OCI-LY1 (cell line): ENCODE data around the gene RAD51B.

Source experiments
- H2AFZ ChIP-seq: fragments of 200-600 bp; sonication (generic), shearing (Covaris generic); 2 replicates; pipeline ENCODE4 v1.6.0; 2014; ENCODE audit warnings: antibody characterized with exemption, mild to moderate bottlenecking, low read length
- H3F3A ChIP-seq: fragments of 200-600 bp; sonication (generic), shearing (Covaris generic); 2 replicates; pipeline ENCODE4 v1.6.0; 2014; ENCODE audit warnings: mild to moderate bottlenecking, antibody characterized with exemption, low read length, moderate library complexity; ENCODE audit not compliant: insufficient read depth
- H3K27ac ChIP-seq: fragments of 200-600 bp; sonication (generic); 2 replicates; pipeline ENCODE4 v1.5.1; 2014; ENCODE audit warnings: low read length, mixed run types, mild to moderate bottlenecking, low read depth; ENCODE audit not compliant: poor library complexity, severe bottlenecking
- H3K27me3 ChIP-seq: fragments of 200-600 bp; sonication (generic); 2 replicates; pipeline ENCODE4 v1.6.0; 2014; ENCODE audit warnings: antibody characterized with exemption, mild to moderate bottlenecking, low read length, moderate library complexity; ENCODE audit not compliant: insufficient read depth
- H3K36me3 ChIP-seq: fragments of 200-600 bp; sonication (generic); 2 replicates; pipeline ENCODE4 v1.6.1; 2014; ENCODE audit warnings: mild to moderate bottlenecking, antibody characterized with exemption, low read length, moderate library complexity, mixed read lengths; ENCODE audit not compliant: insufficient read depth
- H3K4me1 ChIP-seq: fragments of 200-600 bp; sonication (generic); 2 replicates; pipeline ENCODE4 v1.5.1; 2014; ENCODE audit warnings: mild to moderate bottlenecking, low read length, moderate library complexity; ENCODE audit not compliant: insufficient read depth, severe bottlenecking
- H3K4me2 ChIP-seq: fragments of 200-600 bp; sonication (generic), shearing (Covaris generic); 2 replicates; pipeline ENCODE4 v1.6.1; 2014; ENCODE audit warnings: low read length
- H3K4me3 ChIP-seq: fragments of 200-600 bp; sonication (generic); 2 replicates; pipeline ENCODE4 v1.5.1; 2014; ENCODE audit warnings: low read length, low read depth, mild to moderate bottlenecking, mixed read lengths; ENCODE audit not compliant: poor library complexity, severe bottlenecking
- H3K79me2 ChIP-seq: fragments of 200-600 bp; shearing (Covaris generic); 2 replicates; pipeline ENCODE4 v1.6.1; 2016; ENCODE audit warnings: mixed run types, low read length, mixed read lengths; ENCODE audit not compliant: insufficient read depth
- H3K9ac ChIP-seq: fragments of 200-600 bp; sonication (generic), shearing (Covaris generic); 2 replicates; pipeline ENCODE4 v1.6.1; 2014; ENCODE audit warnings: mild to moderate bottlenecking, low read length, mixed read lengths
- H3K9me2 ChIP-seq: fragments of 200-600 bp; sonication (generic), shearing (Covaris generic); 2 replicates; pipeline ENCODE4 v1.6.1; 2014; ENCODE audit warnings: low read depth, mild to moderate bottlenecking, low read length, mixed read lengths
- H3K9me3 ChIP-seq: fragments of 200-600 bp; shearing (Covaris generic); 2 replicates; pipeline ENCODE4 v1.6.1; 2014; ENCODE audit warnings: low read length, mixed read lengths
- H4K20me1 ChIP-seq: fragments of 200-600 bp; sonication (generic), shearing (Covaris generic); 2 replicates; pipeline ENCODE4 v1.6.0; 2016; ENCODE audit warnings: mild to moderate bottlenecking, low read length; ENCODE audit not compliant: insufficient read depth
- CTCF ChIP-seq: fragments of 200-600 bp; sonication (generic), shearing (Covaris generic); IDR thresholded peaks from 2 replicates; pipeline ENCODE4 v1.5.1; 2017; ENCODE audit warnings: mild to moderate bottlenecking, antibody characterized with exemption, low read length, moderate library complexity, mixed read lengths
- EZH2 ChIP-seq: fragments of 200-600 bp; sonication (generic), shearing (Covaris generic); IDR thresholded peaks from 2 replicates; pipeline ENCODE4 v1.8.0; 2017; ENCODE audit warnings: borderline replicate concordance, mixed run types, mild to moderate bottlenecking, antibody characterized with exemption, low read length, moderate library complexity, mixed read lengths

RAD51B gene

GRCh38 chr14:68622856-68623255 is 803.3 kb downstream of the RAD51B start:
- Histone ChIP-seq H3K9ac (no peak overlapping the region), H3K27ac (no peak overlapping the region), H4K20me1 (no peaks in the 10 kb centered on the region), H3K36me3 (no peaks in the 10 kb centered on the region; the same call in 1 of the 2 replicates), H3K4me1 (peaks cover 12% of the 10 kb centered on the region), H3K4me3 (no peak overlapping the region), H3K9me3 (peaks cover 6% of the 10 kb centered on the region), H2AFZ (no peak overlapping the region), H3K4me2 (no peak overlapping the region), H3F3A (no peaks in the 10 kb centered on the region), H3K9me2 (no peaks in the 10 kb centered on the region), H3K27me3 (0 out of 2 replicates have a peak, but pooled peaks cover 4% of the 10 kb centered on the region), H3K79me2 (no peaks in the 10 kb centered on the region)
- no peak for TF ChIP-seq EZH2
- TF ChIP-seq CTCF: no peak

GRCh38 chr14:68623307-68623706 is 803.7 kb downstream of the RAD51B start:
- no peaks in the 10 kb centered on the region for H3K9me2 ChIP-seq
- no peak overlapping the region for H2AFZ ChIP-seq
- H3K27me3 ChIP-seq: 0 out of 2 replicates have a peak, but pooled peaks cover 4% of the 10 kb centered on the region
- H4K20me1 ChIP-seq: no peaks in the 10 kb centered on the region
- H3K79me2 ChIP-seq: no peaks in the 10 kb centered on the region
- H3K36me3 ChIP-seq: no peaks in the 10 kb centered on the region; the same call in 1 of the 2 replicates
- H3K9ac ChIP-seq: no peak overlapping the region
- H3K27ac ChIP-seq: no peak overlapping the region
- no peaks in the 10 kb centered on the region for H3F3A ChIP-seq
- TF ChIP-seq EZH2 (no peak), CTCF (no peak)
- H3K4me2 ChIP-seq: no peak overlapping the region
- H3K4me1 ChIP-seq: peaks cover 17% of the 10 kb centered on the region
- no peak overlapping the region for H3K4me3 ChIP-seq
- H3K9me3 ChIP-seq: peaks cover 2% of the 10 kb centered on the region; the same call in 1 of the 2 replicates

GRCh38 chr14:68623826-68624225 is 804.2 kb downstream of the RAD51B start:
- Histone ChIP-seq H2AFZ (no peak overlapping the region), H3K36me3 (no peaks in the 10 kb centered on the region; the same call in 1 of the 2 replicates), H4K20me1 (no peaks in the 10 kb centered on the region), H3K79me2 (no peaks in the 10 kb centered on the region), H3K4me1 (peaks cover 22% of the 10 kb centered on the region), H3K9me3 (no peaks in the 10 kb centered on the region), H3F3A (no peaks in the 10 kb centered on the region), H3K9me2 (no peaks in the 10 kb centered on the region), H3K4me2 (no peak overlapping the region), H3K27me3 (0 out of 2 replicates have a peak, but pooled peaks cover 4% of the 10 kb centered on the region), H3K4me3 (no peak overlapping the region), H3K9ac (no peak overlapping the region), H3K27ac (no peak overlapping the region)
- no peak for TF ChIP-seq EZH2
- TF ChIP-seq CTCF: no peak
